PC-9 (cell line): ENCODE measurements around the gene CACNA1S. TPM values are rescaled to one million over a fixed set of nuclear protein-coding genes. Genes with fewer than 3 reads are reported as not detected.
A peak's percentile ranks its signal among the peaks of the same experiment; 100 is the strongest.

Source experiments
- BruUV-seq: library from RNA; stranded (reverse); fragments of 400-500 nt; replicated peaks from 2 replicates; lab custom pipeline; 2021; lab: Mats Ljungman, UMichigan
- CTCF ChIA-PET: fragments of 300-600 bp; sonication (Branson Sonifier 250); formaldehyde crosslinking; loops from one replicate; lab custom pipeline; 2022; ENCODE audit warnings: antibody characterized with exemption; lab: Charles Lee
- POLR2A ChIA-PET: fragments of 300-600 bp; sonication (Branson Sonifier 250); formaldehyde crosslinking; loops from one replicate; lab custom pipeline; 2022; ENCODE audit warnings: antibody characterized with exemption; ENCODE audit not compliant: unreplicated experiment; lab: Charles Lee
- DNase-seq, 2 experiments: peaks; one replicate each; pipeline versions ENCODE4 v3.0.0 to v3.0.0-alpha.2; 2015 to 2022; ENCODE audit warnings: mixed read lengths in 1 of 2
- H2AFZ ChIP-seq: fragments of 200-600 bp; sonication (generic); 2 replicates; pipeline ENCODE4 v1.8.1; 2017; ENCODE audit warnings: antibody characterized with exemption
- H3F3A ChIP-seq: fragments of 200-600 bp; sonication (generic); 2 replicates; pipeline ENCODE4 v1.8.1; 2017; ENCODE audit warnings: antibody characterized with exemption, mild to moderate bottlenecking, low read depth; ENCODE audit not compliant: insufficient read depth
- H3K27ac ChIP-seq: fragments of 200-600 bp; sonication (generic); 2 replicates; pipeline ENCODE4 v1.6.1; 2016; ENCODE audit warnings: mixed run types
- H3K27me3 ChIP-seq: fragments of 200-600 bp; sonication (generic); 2 replicates; pipeline ENCODE4 v1.6.1; 2016; ENCODE audit warnings: low read depth, mixed run types; ENCODE audit not compliant: insufficient read depth
- H3K36me3 ChIP-seq: fragments of 200-600 bp; sonication (generic); 2 replicates; pipeline ENCODE4 v1.6.1; 2016; ENCODE audit warnings: low read depth, mixed run types
- H3K4me1 ChIP-seq: fragments of 200-600 bp; sonication (generic); replicated peaks from 2 replicates; pipeline ENCODE4 v1.6.1; 2016; ENCODE audit warnings: mixed run types; ENCODE audit not compliant: insufficient read depth
- H3K4me2 ChIP-seq: fragments of 200-600 bp; sonication (generic); 2 replicates; pipeline ENCODE4 v1.6.1; 2017; ENCODE audit warnings: mixed run types
- H3K4me3 ChIP-seq: fragments of 200-600 bp; sonication (generic); 2 replicates; pipeline ENCODE4 v1.6.1; 2016; ENCODE audit warnings: mixed run types
- H3K79me2 ChIP-seq: fragments of 200-600 bp; sonication (generic); 2 replicates; pipeline ENCODE4 v1.6.1; 2017; ENCODE audit warnings: low read depth, mixed run types
- H3K9me2 ChIP-seq: fragments of 200-600 bp; sonication (generic); 2 replicates; pipeline ENCODE4 v1.8.1; 2017; ENCODE audit warnings: mild to moderate bottlenecking; ENCODE audit not compliant: insufficient read depth
- H3K9me3 ChIP-seq: fragments of 200-600 bp; sonication (generic); 2 replicates; pipeline ENCODE4 v1.8.1; 2016; ENCODE audit warnings: low read depth; ENCODE audit not compliant: insufficient read depth
- H4K20me1 ChIP-seq: fragments of 200-600 bp; sonication (generic); 2 replicates; pipeline ENCODE4 v1.8.1; 2017; ENCODE audit not compliant: insufficient read depth
- CTCF ChIP-seq: fragments of 200-600 bp; sonication (generic); conservative IDR thresholded peaks from 2 replicates; pipeline ENCODE4 v1.6.1; 2017; ENCODE audit warnings: mixed run types, antibody characterized with exemption, mild to moderate bottlenecking, moderate library complexity
- EZH2 ChIP-seq: fragments of 200-600 bp; sonication (generic); IDR thresholded peaks from 2 replicates; pipeline ENCODE4 v1.8.0; 2017; ENCODE audit warnings: antibody characterized with exemption, low read depth
- intact Hi-C: fragments of 100-400 bp; cut with micrococcal nuclease; formaldehyde crosslinking; loops from one replicate; pipeline ENCODE4 v1.10.0; 2022; ENCODE audit not compliant: unreplicated experiment
- total RNA-seq: library from RNA; stranded (reverse); gene quantifications from 2 replicates; pipeline ENCODE4 v1.2.3, GENCODE V29; 2021

The CACNA1S gene
- total RNA-seq, 1 experiment from 2014 or later: not detected

GRCh38 chr1:201115390-201115937, 3.2 kb upstream of the CACNA1S start:
- Histone ChIP-seq H3K9me2 (no peaks in the 10 kb centered on the region), H3K79me2 (no peaks in the 10 kb centered on the region), H3K4me3 (no peak overlapping the region), H3K4me2 (no peak overlapping the region), H4K20me1 (no peaks in the 10 kb centered on the region), H3F3A (no peaks in the 10 kb centered on the region), H3K27me3 (no peaks in the 10 kb centered on the region), H3K27ac (no peak overlapping the region), H2AFZ (no peak overlapping the region), H3K9me3 (no peaks in the 10 kb centered on the region), H3K4me1 (no peaks in the 10 kb centered on the region; the same call in 1 of the 2 replicates), H3K36me3 (no peaks in the 10 kb centered on the region)
- no peak for DNase-seq
- POLR2A ChIA-PET: no interaction called here
- CTCF ChIA-PET: interaction anchor here (0.6 kb wide), 1 partner anchor 211 kb away, joined by 5 read pairs; no protein-coding TSS in a partner anchor
- TF ChIP-seq EZH2 (no peak), CTCF (no peak)
- BruUV-seq: TSS peak; percentile 27
- intact Hi-C loops: loop anchor here (10.0 kb wide), 1 partner anchor 561 kb away; no protein-coding TSS in a partner anchor

GRCh38 chr1:201114245-201115131, 2.3 kb upstream of the CACNA1S start:
- Histone ChIP-seq H3K4me1 (no peaks in the 10 kb centered on the region; the same call in 1 of the 2 replicates), H4K20me1 (no peaks in the 10 kb centered on the region), H3K9me3 (no peaks in the 10 kb centered on the region), H3K79me2 (no peaks in the 10 kb centered on the region), H3K4me3 (peak overlapping the region; percentile 60), H3K27ac (no peak overlapping the region), H3F3A (no peaks in the 10 kb centered on the region), H3K4me2 (peak overlapping the region; percentile 76), H2AFZ (peak overlapping the region; percentile 96), H3K9me2 (no peaks in the 10 kb centered on the region), H3K27me3 (no peaks in the 10 kb centered on the region; the same call in 1 of the 2 replicates), H3K36me3 (no peaks in the 10 kb centered on the region)
- TF ChIP-seq EZH2 (no peak), CTCF (peak; percentile 88)
- intact Hi-C loops: loop anchor here (1.0 to 10.0 kb wide), 6 partner anchors 28 to 560 kb away; partner anchors contain the start of gene KIF14
- no TSS peak for BruUV-seq
- CTCF ChIA-PET: interaction anchor here (0.5 to 1.6 kb wide), 11 partner anchors 28 to 1600 kb away, joined by 3 to 11 read pairs (median 4); no protein-coding TSS in a partner anchor
- POLR2A ChIA-PET: interaction anchor here (0.6 kb wide), 1 partner anchor 86 kb away, joined by 7 read pairs; no protein-coding TSS in a partner anchor
- DNase-seq: peak; percentile 90 to 94
